D721Med (cell line): ENCODE data around the gene IPO13.
A peak's percentile ranks its signal among the peaks of the same experiment; 100 is the strongest.

Experiments
- DNase-seq: peaks from one replicate; pipeline ENCODE4 v3.0.0; 2011; ENCODE audit warnings: low spot score; ENCODE audit not compliant: insufficient read length
- FAIRE-seq: peaks from 2 replicates; lab custom pipeline; 2011; peaks lifted over from hg19 to GRCh38; lab: Jason Lieb, UNC
- CTCF ChIP-seq: IDR thresholded peaks from 2 replicates; pipeline ENCODE4 v1.5.1; 2012; ENCODE audit warnings: mild to moderate bottlenecking, control low read depth; ENCODE audit not compliant: insufficient read depth; ENCODE audit errors: missing control alignments

Gene IPO13

GRCh38 chr1:43904660-43905551 lies 41.8 kb upstream of the IPO13 start:
- TF ChIP-seq CTCF: no peak
- FAIRE-seq (no peak), DNase-seq (no peak)

GRCh38 chr1:43908226-43908625 lies 38.5 kb upstream of the IPO13 start:
- no peak for TF ChIP-seq CTCF

GRCh38 chr1:43908858-43909257 lies 37.9 kb upstream of the IPO13 start:
- peak; percentile 22 for TF ChIP-seq CTCF
- no peak for DNase-seq
- no peak for FAIRE-seq

More at GRCh38 chr1:43908226-43908625, 38.5 kb upstream of the IPO13 start:
- no peak for DNase-seq
- no peak for FAIRE-seq

GRCh38 chr1:43910343-43910742 lies 36.4 kb upstream of the IPO13 start:
- TF ChIP-seq CTCF: no peak
- DNase-seq: no peak
- FAIRE-seq: no peak

- FAIRE-seq: no peak
- no peak for DNase-seq
- no peak for TF ChIP-seq CTCF
These were observed 34.1 kb upstream of the IPO13 start for GRCh38 chr1:43912607-43913006.

GRCh38 chr1:43913051-43913501 lies 33.7 kb upstream of the IPO13 start:
- TF ChIP-seq CTCF: no peak
- DNase-seq (no peak), FAIRE-seq (no peak)
